22Rv1 (cell line): Measurements from ENCODE around the gene SRC.

Experiments used
- ZFX ChIP-seq: fragments of 450-650 bp; IDR thresholded peaks from 2 replicates; pipeline ENCODE4 v1.6.1; 2017; ENCODE audit warnings: antibody characterized with exemption, borderline replicate concordance
- TF ChIP-seq, protein P1 (sequence below): fragments of 450-650 bp; IDR thresholded peaks from 2 replicates; pipeline ENCODE4 v1.5.1; 2017; ENCODE audit warnings: mild to moderate bottlenecking

GRCh38 chr20:37418591-37419109 is 72.7 kb downstream of the SRC start:
- TF ChIP-seq, protein P1, sequence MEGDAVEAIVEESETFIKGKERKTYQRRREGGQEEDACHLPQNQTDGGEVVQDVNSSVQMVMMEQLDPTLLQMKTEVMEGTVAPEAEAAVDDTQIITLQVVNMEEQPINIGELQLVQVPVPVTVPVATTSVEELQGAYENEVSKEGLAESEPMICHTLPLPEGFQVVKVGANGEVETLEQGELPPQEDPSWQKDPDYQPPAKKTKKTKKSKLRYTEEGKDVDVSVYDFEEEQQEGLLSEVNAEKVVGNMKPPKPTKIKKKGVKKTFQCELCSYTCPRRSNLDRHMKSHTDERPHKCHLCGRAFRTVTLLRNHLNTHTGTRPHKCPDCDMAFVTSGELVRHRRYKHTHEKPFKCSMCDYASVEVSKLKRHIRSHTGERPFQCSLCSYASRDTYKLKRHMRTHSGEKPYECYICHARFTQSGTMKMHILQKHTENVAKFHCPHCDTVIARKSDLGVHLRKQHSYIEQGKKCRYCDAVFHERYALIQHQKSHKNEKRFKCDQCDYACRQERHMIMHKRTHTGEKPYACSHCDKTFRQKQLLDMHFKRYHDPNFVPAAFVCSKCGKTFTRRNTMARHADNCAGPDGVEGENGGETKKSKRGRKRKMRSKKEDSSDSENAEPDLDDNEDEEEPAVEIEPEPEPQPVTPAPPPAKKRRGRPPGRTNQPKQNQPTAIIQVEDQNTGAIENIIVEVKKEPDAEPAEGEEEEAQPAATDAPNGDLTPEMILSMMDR = no peak
- TF ChIP-seq ZFX = no peak
